Esophagus squamous epithelium (tissue), 4 donors: Measurements from ENCODE around the gene CFAP57.

Source experiments
- CTCF ChIP-seq, 6 experiments: fragments of 450-650 bp in 4 of 6; fragments of 200-600 bp in 2 of 6; sonication (generic) in 2 of 6; IDR thresholded peaks; one replicate each; pipeline ENCODE4 v1.5.1; 2016 to 2019; ENCODE audit warnings: antibody characterized with exemption in 6 of 6, mild to moderate bottlenecking in 4 of 6, moderate library complexity in 4 of 6
- POLR2A ChIP-seq, 4 donors: fragments of 450-650 bp; IDR thresholded peaks; one replicate each; pipeline ENCODE4 v1.6.1; 2017; ENCODE audit warnings: antibody characterized with exemption in 4 of 4, mild to moderate bottlenecking in 4 of 4, moderate library complexity in 3 of 4

GRCh38 chr1:43227143-43227764 lies 55.1 kb downstream of the CFAP57 start:
- TF ChIP-seq CTCF (IDR thresholded peaks at IDR 0.05), result peak; percentile 88 to 95 (median 92)
- no peak for TF ChIP-seq POLR2A (IDR thresholded peaks at IDR 0.05)
